H1 (cell line): ENCODE data around the gene GBF1. TPM values are rescaled to one million over a fixed set of nuclear protein-coding genes. Genes with fewer than 3 reads are reported as not detected.
A peak's percentile ranks its signal among the peaks of the same experiment; 100 is the strongest.

Experiments used
- ASH2L ChIP-seq: fragments of 200-600, 300-600 bp; sonication (generic); IDR thresholded peaks from one replicate; pipeline ENCODE4 v1.7.1; 2017; ENCODE audit warnings: low read length
- BACH1 ChIP-seq: IDR thresholded peaks from 2 replicates; pipeline ENCODE4 v1.6.1; 2012; ENCODE audit warnings: low read length, improper control_type of control experiment
- BCL11A ChIP-seq, 2 experiments: IDR thresholded peaks; one replicate each; pipeline ENCODE4 v1.6.1; 2011; ENCODE audit warnings: low read depth in 2 of 2, low read length in 2 of 2, mild to moderate bottlenecking in 2 of 2
- BRCA1 ChIP-seq: IDR thresholded peaks from 2 replicates; pipeline ENCODE4 v1.6.1; 2012; ENCODE audit warnings: low read depth, low read length, improper control_type of control experiment
- CHD2 ChIP-seq: IDR thresholded peaks from 2 replicates; pipeline ENCODE4 v1.6.1; 2012; ENCODE audit warnings: low read length, improper control_type of control experiment
- EGR1 ChIP-seq: IDR thresholded peaks from 2 replicates; pipeline ENCODE4 v1.6.1; 2011; ENCODE audit warnings: low read depth, low read length, borderline replicate concordance
- EP300 ChIP-seq, 2 experiments: IDR thresholded peaks; 1 replicate in 1 of 2; 2 replicates in 1 of 2; pipeline ENCODE4 v1.6.1; 2011 to 2012; ENCODE audit warnings: low read depth in 2 of 2, low read length in 2 of 2, mild to moderate bottlenecking in 2 of 2, borderline replicate concordance in 1 of 2, inconsistent platforms in 1 of 2, moderate library complexity in 1 of 2
- JUN ChIP-seq: IDR thresholded peaks from 2 replicates; pipeline ENCODE4 v1.6.1; 2011; ENCODE audit warnings: low read depth, mild to moderate bottlenecking, improper control_type of control experiment, low read length
- NANOG ChIP-seq: IDR thresholded peaks from 2 replicates; pipeline ENCODE4 v1.6.1; 2011; ENCODE audit warnings: low read length, low read depth, mild to moderate bottlenecking, inconsistent platforms; ENCODE audit not compliant: insufficient read depth, poor library complexity, severe bottlenecking
- RAD21 ChIP-seq, 2 experiments: IDR thresholded peaks in 1 of 2; conservative IDR thresholded peaks in 1 of 2; 2 replicates each; pipeline ENCODE4 v1.6.1; 2011; ENCODE audit warnings: low read depth in 2 of 2, low read length in 2 of 2, improper control_type of control experiment in 1 of 2, inconsistent platforms in 1 of 2, mild to moderate bottlenecking in 1 of 2, moderate library complexity in 1 of 2
- RFX5 ChIP-seq: IDR thresholded peaks from 2 replicates; pipeline ENCODE4 v1.6.1; 2011; ENCODE audit warnings: low read depth, low read length, improper control_type of control experiment, borderline replicate concordance
- RNF2 ChIP-seq: fragments of 200-900, 300-1000 bp; sonication (generic); IDR thresholded peaks from 2 replicates; pipeline ENCODE4 v1.7.1; 2016; ENCODE audit warnings: borderline replicate concordance, low read depth, mild to moderate bottlenecking, antibody characterized with exemption, low read length; ENCODE audit not compliant: poor library complexity, severe bottlenecking; ENCODE audit errors: missing control alignments
- RXRA ChIP-seq: IDR thresholded peaks from 2 replicates; pipeline ENCODE4 v1.6.1; 2011; ENCODE audit warnings: low read depth, mild to moderate bottlenecking, low read length, moderate library complexity; ENCODE audit not compliant: insufficient read depth
- SAP30 ChIP-seq: fragments of 300-600 bp; sonication (generic); IDR thresholded peaks from 2 replicates; pipeline ENCODE4 v1.7.1; 2012; ENCODE audit warnings: low read length, moderate library complexity, mild to moderate bottlenecking, inconsistent platforms; ENCODE audit not compliant: insufficient read depth, insufficient replicate concordance
- SIN3A ChIP-seq, 2 experiments: IDR thresholded peaks in 1 of 2; conservative IDR thresholded peaks in 1 of 2; 2 replicates each; pipeline ENCODE4 v1.6.1; 2011 to 2012; ENCODE audit warnings: low read length in 2 of 2, improper control_type of control experiment in 1 of 2, low read depth in 1 of 2, mild to moderate bottlenecking in 1 of 2
- SP4 ChIP-seq: IDR thresholded peaks from 2 replicates; pipeline ENCODE4 v1.6.1; 2012; ENCODE audit warnings: low read length, inconsistent platforms
- SUZ12 ChIP-seq: fragments of 200-600 bp; sonication (generic); IDR thresholded peaks from 2 replicates; pipeline ENCODE4 v1.6.1; 2012; ENCODE audit warnings: mild to moderate bottlenecking, inconsistent platforms, low read length, moderate library complexity, mixed read lengths
- TAF7 ChIP-seq: optimal IDR thresholded peaks from 2 replicates; pipeline ENCODE3; 2011; ENCODE audit warnings: low read depth, mild to moderate bottlenecking, inconsistent platforms, low read length, moderate library complexity, borderline replicate concordance
- TBP ChIP-seq: IDR thresholded peaks from 2 replicates; pipeline ENCODE4 v1.6.1; 2011; ENCODE audit warnings: low read depth, low read length, improper control_type of control experiment
- ZNF274 ChIP-seq: IDR thresholded peaks from 2 replicates; pipeline ENCODE4 v1.7.0; 2012; ENCODE audit warnings: low read length, borderline replicate concordance; ENCODE audit errors: extremely low read depth
- polyA plus RNA-seq, 7 experiments: library from polyadenylated mRNA; depleted of rRNA in 3 of 7; stranded (reverse) in 5 of 7; unstranded in 2 of 7; fragments of >200 nt in 5 of 7; fragments of 200-250 nt in 2 of 7; gene quantifications; 1 replicate in 5 of 7; 2 replicates in 1 of 7; 4 replicates in 1 of 7; pipeline versions ENCODE4 v1.2.1 to v1.2.3, GENCODE V29; 2011 to 2013; ENCODE audit warnings: missing spikeins in 2 of 7, mixed read lengths in 2 of 7
- total RNA-seq: library from RNA; stranded (reverse); fragmentation: NEBNext Ultra II Directional; extraction: Animal tissue kit (Norgen Biotek cat#: 25700); gene quantifications from 2 replicates; pipeline ENCODE4 v1.2.1, GENCODE V29; 2021
- TF ChIP-seq, protein P1 (sequence below): IDR thresholded peaks from 2 replicates; pipeline ENCODE4 v1.6.1; 2011; ENCODE audit warnings: low read length, improper control_type of control experiment
- TF ChIP-seq, protein P2 (sequence below): IDR thresholded peaks from 2 replicates; pipeline ENCODE4 v1.6.1; 2011; ENCODE audit warnings: low read depth, mild to moderate bottlenecking, low read length; ENCODE audit not compliant: insufficient read depth

The GBF1 gene
- total and polyA plus RNA-seq, 2 of the 8 experiments (the other 6 are each of a cell fraction or from before 2014, with no cell fraction given) = 11.0 to 25.5 TPM

DNA sequence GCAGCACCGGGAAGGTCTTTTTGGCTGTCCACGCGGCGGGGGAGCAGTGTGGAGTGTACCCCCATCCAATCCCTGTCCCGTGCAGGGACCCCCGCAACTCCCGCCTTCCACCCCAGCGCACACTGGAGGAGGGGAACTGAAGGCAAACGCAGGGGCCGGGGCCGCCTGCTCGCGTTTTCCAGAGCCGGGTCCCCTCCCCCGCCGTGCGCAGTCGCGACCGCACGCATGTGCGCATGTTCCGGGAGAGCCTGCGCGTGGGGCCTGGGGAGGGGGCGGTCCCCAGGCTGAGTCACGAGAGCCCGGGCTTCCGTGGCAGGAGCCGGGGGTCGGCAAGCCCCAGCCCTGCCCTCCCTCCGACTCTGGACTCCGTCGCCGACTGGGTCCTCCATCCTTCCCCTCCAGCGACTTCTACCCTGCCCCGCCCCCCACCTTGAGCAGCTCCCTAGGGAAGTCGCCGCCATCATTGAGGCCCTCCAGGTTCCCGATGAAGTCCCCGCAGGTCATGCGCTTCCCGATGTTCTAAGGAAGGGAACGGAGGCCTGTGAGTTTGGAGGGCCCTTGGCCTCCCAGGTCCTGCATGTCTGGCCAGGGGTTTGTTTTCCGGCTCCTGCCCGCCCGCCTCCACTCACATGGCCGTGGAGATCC, 165.2 kb downstream of the GBF1 start (continued):
- TF ChIP-seq EP300 (IDR thresholded peaks at IDR 0.05; ENCODE audit: borderline replicate concordance in 1 of 2, low read depth in 2 of 2, low read length in 2 of 2) (no peak), SP4 (no peak), RAD21 (IDR thresholded peaks at IDR 0.05 in 1 of 2, conservative IDR thresholded peaks at IDR 0.05 in 1 of 2; ENCODE audit: low read depth in 2 of 2, low read length in 2 of 2) (no peak), JUN (no peak), RFX5 (no peak), RXRA (no peak), CHD2 (peak; percentile 36; the same call in 1 of the 2 replicates), SIN3A (conservative IDR thresholded peaks at IDR 0.05 in 1 of 2, IDR thresholded peaks at IDR 0.05 in 1 of 2; ENCODE audit: low read depth in 1 of 2, low read length in 2 of 2) (no peak), BRCA1 (no peak), ASH2L (peak; percentile 62), SUZ12 (peak; percentile 47), TBP (no peak), SAP30 (no peak), RNF2 (no peak), TAF7 (no peak), ZNF274 (no peak), NANOG (no peak), BCL11A (IDR thresholded peaks at IDR 0.05; ENCODE audit: low read depth in 2 of 2, low read length in 2 of 2) (no peak), BACH1 (peak; percentile 42), EGR1 (no peak)
- TF ChIP-seq, protein P1, sequence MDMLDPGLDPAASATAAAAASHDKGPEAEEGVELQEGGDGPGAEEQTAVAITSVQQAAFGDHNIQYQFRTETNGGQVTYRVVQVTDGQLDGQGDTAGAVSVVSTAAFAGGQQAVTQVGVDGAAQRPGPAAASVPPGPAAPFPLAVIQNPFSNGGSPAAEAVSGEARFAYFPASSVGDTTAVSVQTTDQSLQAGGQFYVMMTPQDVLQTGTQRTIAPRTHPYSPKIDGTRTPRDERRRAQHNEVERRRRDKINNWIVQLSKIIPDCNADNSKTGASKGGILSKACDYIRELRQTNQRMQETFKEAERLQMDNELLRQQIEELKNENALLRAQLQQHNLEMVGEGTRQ = no peak
- TF ChIP-seq, protein P2, sequence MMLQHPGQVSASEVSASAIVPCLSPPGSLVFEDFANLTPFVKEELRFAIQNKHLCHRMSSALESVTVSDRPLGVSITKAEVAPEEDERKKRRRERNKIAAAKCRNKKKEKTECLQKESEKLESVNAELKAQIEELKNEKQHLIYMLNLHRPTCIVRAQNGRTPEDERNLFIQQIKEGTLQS = no peak
